Measurements from ENCODE around the gene STUM.

STUM gene

DNA sequence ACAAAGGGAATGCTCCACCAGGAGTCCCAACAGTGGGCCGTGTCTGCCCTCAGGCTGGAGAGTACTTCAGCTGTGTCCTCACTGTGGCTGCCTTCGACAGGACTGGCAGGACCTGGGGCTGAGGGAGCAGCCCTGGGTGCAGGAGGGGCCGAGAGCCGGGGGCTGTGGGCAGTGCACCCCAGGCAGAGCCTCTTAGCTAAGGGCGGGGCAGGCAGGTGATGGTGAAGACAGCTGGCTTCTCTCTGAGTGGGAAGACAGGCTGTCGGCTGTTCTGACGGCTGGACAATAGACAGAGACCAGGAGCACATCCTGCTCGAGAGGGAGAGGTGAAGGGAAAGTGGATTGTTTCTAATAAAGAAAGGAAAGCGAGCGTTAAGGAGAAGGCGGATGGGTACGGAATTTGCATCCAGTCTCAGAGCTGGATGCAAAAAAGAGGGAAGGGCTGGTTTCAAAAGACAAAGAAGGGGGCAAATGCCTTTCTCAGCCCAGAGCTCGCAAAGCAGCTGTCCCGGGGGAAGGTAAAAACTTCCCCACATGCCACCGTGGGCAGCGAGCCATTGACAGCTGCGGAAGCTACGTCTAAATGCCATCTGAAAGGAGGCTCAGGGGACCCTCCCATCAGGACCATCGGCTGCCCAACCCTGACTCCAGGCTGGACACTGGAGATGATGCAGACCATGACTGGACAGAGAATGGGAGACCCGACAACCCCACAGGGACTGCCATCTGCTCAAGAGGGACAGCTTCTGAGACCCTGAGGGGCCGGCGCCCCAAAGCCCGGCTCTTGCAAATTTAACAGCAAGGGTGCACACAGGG is 92.0 kb downstream of the STUM start:
- no peak for DNase-seq (ENCODE audit: low read depth)

DNA sequence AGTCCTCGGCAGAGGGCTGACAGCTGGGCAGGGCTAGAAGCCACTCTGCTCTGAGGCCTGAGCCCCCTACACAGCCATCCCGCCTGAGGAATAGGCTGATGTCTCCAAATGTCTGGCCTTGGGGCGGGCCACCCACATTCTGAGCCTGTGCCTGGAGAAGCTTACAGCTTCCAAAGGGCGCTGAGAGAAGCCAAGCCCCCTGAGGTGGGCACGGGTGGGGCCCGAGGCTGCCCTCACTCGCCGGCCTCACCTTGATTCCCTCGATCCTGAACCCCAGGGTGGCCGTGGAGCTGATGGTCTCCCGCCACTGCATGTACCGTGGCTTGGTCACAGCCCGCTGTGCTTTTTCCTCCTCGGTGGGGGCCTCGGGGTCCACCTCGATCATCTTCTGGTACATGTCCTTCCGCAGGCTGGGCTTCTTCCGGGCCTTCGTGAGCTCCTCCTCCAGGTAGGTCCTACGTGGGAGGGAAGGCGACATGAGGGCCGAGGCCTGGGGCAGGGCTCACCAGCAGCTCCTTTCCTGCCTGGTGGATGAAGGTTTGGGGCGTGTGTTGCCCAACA is 93.2 kb downstream of the STUM start:
- no peak for DNase-seq (ENCODE audit: low read depth)

DNA sequence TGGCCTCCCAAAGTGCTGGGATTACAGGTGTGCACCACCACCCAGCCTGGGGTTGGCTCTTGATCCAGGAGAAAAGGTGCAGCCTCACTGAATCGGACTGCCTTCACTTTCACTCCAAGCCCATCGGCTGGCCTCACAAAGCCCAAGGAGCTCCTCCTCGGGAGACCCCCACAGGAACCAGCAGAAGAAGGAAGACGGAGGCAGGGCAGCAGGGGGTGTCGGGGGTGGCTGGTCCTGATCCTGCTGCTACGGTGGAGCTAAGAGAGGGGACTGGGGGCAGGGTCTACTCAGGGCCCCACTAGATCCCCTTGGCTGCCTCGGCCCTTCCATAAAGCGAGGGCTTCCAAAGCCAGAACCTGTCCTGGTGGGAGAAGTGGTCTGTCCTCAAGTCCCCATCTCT is 93.9 kb downstream of the STUM start:
- no peak for DNase-seq (ENCODE audit: low read depth)

DNA sequence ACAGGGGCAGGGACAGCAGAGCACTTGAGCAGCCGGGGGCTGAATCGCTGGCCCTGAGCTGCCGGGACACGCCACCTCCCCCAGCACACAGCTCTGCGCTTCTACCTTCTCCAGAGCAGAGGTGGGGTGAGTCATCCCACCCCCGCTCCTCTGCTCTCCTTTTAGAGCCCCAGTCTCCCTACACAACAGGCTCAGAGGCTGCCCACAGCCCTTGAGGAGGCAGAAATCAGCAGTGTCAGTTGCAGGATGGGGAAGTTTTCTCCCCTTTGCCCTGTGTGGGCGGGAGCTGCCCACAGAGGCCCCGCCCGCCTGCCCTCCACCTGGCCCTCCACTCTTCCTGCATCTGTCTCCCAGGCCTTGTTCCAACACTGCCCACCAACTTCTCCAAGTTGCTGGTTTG is 94.6 kb downstream of the STUM start:
- DNase-seq (ENCODE audit: low read depth) = peak; percentile 69

DNA sequence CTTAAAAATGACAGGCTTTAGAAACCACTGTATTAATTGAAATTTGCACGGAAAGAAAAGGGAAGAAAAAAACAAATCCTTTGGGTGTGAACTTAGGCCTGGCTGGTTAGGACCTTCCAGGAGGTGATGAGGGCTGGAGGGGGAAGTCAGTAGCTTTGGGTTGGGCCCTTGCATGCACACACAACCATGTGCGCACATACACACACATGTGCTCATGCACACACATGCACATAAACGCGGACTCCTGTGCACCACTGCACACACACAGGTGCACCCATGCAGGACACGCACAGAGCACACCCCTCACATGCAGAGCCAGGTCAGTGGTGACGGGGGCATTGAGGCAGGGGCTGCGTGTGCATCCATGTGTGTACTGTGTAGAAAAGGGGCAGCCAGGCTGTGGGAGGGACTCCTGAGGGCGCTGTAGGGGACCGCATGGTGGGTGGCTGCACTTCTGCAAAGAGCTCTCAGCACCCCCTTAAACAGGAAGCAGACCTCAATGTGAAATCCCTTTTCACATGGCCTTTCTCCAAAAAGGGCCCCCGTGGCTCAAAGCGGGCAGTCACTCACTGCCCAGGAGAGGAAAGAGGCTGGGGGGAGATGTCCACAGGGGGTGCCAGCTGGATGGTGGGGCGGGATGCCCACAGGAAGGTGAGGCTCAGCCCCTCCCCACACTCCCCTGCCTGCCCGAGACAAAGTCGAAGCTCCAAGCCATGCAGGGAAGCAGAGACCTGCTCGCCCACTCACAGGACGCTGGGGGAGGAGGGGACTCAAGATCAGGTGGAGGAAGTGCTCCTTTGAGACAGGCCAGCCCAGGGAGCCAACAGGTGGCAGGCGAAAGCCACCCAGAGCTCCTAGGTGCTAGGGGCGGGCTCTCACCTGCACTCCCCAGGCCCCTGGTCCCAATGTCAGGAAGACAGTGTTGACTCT is 95.3 kb downstream of the STUM start:
- DNase-seq (ENCODE audit: low read depth) = no peak

DNA sequence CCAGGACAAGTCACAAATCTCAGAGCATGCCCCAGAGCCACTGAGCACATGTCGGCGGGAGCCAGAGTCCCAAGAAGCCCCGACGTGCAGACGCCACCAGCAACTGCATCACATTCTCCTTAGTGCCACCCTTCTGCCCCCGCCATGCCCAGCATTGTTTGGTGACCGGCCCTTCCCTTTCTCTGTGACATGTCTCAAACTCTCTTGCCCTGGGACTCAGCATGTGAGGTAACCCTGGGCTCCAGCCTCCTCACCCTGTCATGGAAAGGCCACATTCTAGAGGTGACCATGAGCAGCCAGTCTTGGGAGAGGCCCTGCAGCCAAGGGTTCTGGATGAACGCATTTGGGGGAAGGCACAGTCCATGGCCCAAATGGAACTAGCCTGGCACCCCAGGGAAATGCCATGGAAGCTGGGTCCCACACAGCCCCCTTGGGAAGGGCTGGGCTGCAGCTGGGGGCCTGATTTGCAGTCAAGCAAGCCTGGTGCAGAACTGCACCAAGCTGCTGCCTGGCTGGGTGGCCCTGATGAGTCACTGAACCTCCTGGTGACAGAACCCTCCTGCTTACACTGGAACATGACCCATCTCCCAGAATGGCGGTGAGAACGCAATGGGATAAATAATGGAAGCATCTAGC is 96.1 kb downstream of the STUM start:
- DNase-seq (ENCODE audit: low read depth) = no peak

DNA sequence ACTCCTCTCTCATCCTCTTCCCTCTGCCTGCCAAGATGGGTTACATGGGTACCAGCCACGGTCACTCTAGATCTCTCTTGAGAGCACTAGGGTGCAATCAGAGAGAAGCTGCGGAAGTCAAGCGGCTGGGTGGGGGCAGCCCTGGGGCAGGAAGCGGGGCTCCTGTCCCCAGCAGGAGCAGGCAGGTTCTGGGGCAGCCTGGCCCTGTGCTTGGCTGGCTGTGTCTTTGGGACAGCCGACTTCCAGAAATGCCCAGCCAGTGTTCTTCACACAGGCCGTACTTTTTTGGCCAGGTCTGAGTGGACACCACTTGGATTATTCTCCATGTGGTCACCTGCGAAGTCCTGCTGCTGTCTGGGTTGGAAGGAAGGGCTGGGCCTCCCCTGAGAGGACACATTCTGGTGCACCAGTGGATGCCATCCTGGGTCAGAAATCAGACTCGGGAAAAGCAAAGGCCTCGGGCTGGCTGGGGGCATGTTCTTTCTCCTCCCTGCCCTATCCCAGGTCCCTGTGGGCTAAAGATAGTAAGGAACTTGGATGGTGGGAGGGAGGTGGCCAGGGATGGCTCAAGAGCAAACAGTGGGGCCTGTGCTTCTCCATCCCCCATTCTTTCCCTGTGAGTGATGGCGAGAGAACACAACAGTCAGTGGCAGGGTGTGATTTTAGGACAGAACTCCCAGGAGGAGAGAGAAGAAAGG is 96.9 kb downstream of the STUM start:
- no peak for DNase-seq (ENCODE audit: low read depth)

DNA sequence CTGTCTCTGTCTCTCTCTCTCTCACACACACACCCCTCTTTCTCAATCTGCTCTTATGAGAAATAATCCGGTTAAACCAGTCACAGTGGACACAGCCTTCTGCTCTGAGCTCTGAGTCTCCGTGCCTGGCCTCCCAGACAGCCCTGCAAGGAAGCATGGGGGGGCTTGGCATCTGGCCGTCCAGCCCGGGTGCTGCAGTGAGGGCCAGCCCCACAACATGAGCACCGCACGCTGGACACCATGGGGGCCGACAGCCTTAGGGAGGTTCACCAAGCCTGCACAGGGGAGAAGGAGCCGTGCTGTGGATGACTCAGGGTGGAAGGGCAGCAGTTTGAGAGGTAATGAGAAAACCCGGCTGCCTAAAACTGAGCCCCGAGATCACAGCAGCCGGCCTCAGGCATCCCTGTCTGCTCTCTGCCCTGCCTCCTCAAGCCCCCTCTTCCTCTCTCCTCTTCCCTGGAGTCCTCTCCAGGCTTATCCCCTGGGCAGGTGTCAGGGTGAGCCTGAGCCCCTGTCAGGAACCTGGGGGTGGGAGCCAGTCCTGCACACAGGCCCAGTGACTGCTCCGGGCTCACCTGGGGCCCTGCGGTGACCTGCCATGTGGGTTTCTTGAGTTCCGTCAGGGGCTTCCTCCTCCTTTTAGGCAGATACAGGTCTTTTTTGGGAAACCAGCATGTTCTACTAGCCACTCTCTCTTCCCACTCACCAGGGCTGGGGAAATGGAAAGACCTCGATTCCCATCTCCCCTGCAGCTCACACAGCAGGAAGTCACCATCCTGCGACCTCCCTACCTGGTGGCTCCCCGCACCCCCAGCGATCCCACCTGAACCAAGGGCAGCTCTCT is 97.7 kb downstream of the STUM start:
- DNase-seq (ENCODE audit: low read depth) = no peak

DNA sequence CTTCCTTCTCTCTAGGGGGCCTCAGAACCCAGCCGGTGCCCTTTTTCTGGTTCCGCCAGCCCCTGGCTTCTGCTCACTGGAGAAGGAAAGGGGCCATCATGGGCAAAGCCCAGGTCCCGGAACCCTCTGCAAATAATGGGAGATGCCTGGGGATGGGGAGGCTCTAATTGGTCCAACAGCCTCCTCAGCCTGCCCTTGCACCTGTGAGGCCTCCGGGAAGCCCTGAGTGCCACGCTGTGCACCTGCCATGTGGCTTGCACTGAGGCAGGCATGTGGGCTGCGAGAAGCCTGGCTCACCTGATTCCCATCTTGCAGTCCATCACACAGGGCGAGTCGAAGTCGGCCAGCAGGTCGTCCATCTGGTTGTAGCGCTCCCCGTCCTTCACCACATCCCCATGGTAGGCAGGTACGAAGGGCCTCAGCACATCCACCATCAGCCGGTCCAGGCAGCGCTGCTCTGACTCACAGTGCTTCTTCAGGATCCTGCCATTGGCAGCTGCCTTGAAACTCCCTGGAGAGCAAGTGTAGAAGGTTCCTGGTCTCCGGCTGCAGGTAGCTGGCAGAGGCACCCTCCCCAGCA is 98.4 kb downstream of the STUM start:
- no peak for DNase-seq (ENCODE audit: low read depth)

DNA sequence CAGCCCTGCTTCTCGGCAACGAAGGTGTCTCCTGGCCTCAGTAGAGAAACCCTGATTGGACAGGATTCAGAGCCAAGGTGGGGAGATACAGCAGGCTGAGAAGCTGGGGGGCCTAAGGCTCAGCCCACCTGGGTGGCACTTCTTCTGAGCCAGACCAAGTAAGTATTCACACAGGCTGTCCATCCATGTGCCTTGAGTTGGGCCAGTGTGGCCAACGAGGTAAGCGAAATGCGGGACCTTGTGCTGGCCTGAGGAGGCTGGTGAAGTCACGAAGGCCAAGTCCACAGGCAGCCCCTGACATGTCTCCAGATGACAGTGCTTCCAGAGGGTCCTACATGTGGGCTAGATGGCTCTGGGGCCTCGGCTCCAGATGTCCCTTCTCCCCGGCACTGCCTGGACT is 99.2 kb downstream of the STUM start:
- DNase-seq (ENCODE audit: low read depth) = no peak

DNA sequence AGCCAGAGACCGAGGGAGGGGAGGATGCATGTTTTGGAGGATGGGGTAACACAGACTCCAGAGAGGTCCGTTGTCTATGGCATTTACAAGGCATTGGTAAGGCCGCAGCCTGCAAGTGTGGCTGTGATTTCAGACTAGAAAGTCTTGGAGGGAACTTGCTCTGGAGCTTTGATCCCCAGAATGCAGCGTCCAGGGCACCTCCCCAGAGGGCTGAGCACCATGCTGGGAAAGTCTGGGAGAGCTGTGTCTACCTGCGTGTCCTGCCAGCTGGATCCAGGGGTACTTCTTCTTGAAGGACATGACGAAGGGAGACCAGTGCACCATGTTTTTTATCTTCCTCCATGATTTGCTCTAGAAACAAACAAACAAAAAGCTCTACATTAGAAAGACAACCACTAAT is 99.9 kb downstream of the STUM start:
- DNase-seq (ENCODE audit: low read depth) = no peak

DNA sequence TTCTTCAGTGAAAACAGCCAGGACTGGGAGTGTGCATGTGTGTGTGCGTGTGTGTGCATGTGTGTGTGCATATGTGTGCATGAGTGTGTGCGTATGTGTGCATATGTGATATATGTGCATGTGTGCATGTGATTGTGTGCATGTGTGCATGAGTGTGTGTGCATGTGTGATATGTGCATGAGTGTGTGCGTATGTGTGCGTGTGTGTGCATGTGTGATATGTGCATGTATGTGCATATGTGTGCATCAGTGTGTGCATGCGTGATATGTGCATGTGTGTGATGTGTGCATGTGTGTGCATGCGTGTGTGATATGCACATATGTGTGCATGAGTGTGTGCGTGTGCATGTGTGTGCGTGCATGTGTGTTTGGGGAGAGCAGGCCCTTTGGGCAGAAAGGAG is 100.7 kb downstream of the STUM start:
- DNase-seq (ENCODE audit: low read depth) = no peak

DNA sequence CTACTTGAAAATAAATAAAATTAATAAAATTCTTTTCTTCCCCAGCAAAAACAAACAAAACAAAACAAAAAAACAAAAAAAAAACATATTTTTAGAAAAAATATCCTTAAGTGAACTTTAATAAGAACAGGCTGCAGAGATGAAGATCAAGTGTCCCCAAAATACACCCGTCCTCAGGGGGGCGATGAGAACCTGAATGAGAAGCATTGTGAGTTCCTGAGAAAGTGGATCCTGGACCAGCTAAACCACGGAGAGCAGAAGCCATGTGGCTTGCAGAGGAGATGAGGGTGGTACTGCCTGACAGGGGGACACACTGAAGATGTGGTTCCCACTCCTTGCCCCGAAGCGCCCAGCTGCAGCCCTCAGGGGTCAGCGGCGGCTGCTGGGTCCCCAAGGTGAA is 101.2 kb downstream of the STUM start:
- DNase-seq (ENCODE audit: low read depth) = peak; percentile 39

DNA sequence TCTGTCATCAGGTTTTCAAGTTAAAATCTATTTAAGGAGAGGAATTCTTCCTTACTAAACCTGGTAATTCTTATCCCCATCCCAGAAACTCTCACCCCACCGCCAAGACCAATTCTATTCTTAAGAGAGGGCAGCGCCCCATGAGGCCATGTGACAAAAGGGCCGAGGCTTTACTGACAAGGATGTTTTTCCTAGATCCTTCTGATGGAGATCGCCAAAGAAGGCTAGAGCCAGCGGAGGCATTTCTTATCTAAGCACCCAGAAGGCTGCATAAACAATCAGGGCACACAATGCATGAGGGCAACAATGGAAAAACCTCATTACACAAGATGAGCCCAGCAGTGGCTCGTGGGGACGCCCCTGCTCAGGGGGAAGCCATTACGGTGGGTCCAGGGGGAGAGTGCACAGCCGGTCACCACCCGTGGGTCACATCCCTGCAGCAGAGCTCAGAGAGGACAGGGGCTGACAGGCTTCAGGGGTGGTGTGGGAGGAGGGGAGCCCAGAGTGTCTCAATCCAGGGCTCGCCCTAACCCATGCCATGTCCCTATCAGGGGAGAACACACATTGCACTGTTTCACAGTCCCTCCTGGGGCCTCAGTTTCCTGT is 101.8 kb downstream of the STUM start:
- DNase-seq (ENCODE audit: low read depth) = no peak

DNA sequence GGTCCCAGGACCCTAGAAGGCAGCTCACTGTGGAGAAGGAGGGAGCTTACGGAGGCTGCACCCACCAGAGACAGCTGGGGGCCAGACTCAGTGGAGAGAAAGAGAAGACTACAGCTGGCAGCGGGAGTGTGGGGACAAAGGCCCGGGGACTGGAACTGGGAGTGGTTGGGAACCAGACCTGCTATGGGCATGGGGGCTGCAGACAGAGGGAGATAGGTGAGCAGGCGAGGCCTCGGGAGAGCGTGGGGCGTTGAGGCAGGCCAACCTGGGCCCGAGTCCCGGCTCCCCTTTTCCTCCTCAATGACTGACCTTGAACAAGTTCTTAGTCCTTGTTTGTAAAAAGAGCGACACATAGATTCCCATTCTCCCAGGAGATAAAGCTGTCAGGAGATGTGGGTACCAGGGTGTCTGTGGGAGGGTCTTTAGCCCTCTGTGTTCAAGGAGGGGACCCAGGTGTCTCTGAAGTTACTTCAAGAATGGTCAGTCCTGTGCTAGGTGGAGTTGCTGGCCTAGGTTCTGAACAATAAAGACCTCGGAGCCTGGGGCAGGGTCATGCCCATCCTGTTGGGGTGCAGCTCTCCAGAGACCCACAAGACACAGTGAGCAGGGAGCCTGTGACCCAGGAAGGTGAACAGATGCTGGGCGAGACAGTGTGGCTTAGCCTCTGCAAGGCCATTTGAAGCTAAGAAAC is 102.6 kb downstream of the STUM start:
- no peak for DNase-seq (ENCODE audit: low read depth)

DNA sequence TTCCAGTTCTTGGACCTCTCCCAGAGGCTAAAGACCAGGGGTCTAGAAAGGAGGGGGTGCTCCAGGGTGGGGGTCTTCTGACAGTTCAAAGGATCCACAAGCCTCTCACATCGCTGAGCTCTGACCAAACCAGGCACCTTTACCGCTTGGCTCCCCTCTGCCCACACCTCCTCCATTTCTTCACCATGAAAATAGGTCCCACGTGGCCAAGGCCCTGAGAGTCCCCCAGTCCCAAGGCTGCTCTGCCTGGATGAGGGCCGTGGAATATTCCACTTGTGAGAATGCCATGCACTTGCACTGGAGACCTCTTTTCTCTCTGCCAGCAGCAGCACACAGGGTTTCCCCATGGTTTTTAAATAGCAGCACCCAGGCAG is 103.2 kb downstream of the STUM start:
- DNase-seq (ENCODE audit: low read depth) = no peak

DNA sequence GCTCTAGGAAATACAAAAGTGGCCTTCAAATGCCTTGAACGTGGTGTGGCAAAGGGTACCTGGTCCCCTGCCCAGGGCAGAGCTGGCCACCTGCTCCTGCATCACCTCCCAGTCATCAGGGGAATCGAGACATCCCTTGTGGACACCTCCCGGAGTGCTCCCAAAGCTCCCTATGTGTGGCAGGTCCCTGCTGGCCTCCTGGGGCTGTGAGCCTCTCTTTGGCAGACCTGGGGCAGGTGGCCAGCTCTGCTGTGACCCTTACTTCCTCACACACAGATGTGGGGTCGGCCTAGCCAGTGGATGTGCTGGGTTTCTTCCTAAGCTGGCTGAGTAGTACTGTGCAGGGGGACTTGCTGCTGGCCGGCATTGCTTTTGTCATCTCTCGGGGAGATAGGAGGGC is 104.0 kb downstream of the STUM start:
- no peak for DNase-seq (ENCODE audit: low read depth)

DNA sequence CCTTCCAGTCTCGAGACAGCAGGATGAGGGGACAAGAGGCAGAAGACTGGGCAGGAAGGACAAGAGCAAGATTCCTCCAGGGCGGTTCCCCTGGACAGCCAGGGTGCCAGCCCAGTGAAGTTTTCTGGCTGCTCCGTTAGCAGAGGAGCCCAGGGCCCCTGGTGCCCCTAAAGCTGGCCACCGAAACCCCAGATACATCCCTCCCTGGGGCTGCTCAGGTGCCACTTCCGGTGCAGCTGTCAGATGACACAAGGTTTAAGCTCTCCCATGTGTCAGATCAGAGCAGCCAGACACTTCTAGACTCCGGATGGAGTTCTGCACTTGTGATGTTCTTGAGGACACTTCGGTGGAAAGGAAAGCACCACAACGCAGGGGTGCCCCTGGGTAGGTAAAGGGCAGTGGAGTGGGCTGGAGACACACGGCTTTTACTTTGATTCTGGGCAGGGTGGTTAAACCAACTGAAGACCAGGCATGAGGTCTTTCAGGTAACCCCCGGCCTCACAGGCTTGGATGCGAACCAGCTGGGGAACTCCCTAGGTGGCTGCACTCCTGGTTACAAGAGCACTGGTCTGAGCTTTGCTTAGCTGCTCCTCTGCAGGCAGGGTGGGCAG is 104.9 kb downstream of the STUM start:
- no peak for DNase-seq (ENCODE audit: low read depth)

DNA sequence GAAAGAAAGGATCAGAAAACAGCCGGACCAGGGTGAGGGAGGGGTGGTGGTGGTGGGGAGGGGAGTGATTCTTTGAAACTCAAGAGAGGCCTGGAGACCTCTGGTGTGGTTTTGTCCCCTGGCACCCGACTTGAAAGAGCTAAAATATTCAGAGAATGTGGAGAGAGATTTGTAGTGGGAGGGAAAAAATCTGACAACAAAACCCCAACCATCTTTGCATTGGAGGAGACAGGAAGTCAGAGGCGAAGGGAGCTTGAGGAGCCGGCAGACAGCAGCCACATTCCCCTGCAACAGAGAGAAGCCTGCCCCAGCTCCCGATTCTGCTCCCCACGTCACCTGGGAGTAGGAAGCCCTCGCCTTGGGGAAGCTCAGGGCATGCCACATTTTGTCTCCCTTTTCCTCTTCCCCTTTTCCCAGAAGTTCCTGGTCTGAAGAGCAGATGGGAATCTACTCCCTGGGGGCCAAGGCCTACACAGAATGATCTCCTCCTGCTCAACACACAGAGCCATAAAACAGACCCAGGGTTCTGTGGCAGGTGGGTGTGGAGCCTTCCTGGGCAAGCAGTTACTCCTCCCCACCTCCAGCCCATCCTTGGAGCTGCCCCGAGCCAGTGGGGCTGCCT is 105.6 kb downstream of the STUM start:
- peak; percentile 28 for DNase-seq (ENCODE audit: low read depth)
